Measurements from ENCODE around the gene LRWD1. TPM values are rescaled to one million over a fixed set of nuclear protein-coding genes. Genes with fewer than 3 reads are reported as not detected.
"Not testable (repeated sequence)": the region's sequence is repeated elsewhere in the genome, so short reads cannot be mapped to it uniquely, and the experiment has no call there.

Gene LRWD1
- polyA plus RNA-seq, 1 donor from 2014 or later, result 13.4 TPM

DNA sequence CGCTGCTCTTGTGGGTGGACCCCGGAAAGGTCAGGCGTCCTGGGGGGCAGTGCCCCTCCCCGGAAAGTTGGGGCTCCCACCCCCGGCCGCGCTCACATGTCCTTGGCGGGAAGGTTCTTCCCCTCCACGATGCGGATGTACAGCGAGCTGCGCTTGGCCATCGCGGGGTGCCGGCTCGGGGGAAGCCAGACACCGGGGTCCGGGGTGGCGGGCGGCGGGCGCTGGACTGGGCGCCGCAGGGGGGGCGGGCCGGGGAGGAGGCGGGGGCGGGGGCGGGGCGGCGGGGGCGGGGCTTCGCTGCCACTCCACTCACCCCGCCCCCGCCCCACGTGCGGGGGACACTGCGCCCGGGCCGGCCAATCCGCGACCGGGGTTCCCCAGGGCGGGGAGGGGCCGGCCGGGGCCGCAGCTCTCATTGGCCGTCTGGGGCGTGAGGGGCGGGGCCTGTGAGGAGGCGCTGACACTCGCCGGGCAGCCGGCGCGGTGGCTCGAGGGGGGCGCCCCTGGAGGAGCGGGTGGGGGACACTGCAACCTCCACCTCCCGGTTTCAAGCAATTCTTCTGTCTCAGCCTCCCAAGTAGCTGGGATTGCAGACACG is 52.9 kb downstream of the LRWD1 start, which contains the start of gene RASA4B:
Gene RASA4B (minus strand): TSS at position 228 of the 598 bp plus-strand sequence. CDS start 67 bp downstream, at position 161.
- not testable (repeated sequence) for H3K27ac Mint-ChIP-seq, H3K4me3 Mint-ChIP-seq

GRCh38 chr7:102520797-102521196 is 56.0 kb downstream of the LRWD1 start:
- not testable (repeated sequence) for H3K4me1 Mint-ChIP-seq, H3K4me3 Mint-ChIP-seq, H3K36me3 Mint-ChIP-seq, H3K27ac Mint-ChIP-seq, H3K27me3 Mint-ChIP-seq, H3K9me3 Mint-ChIP-seq

More for the DNA sequence above, 52.9 kb downstream of the LRWD1 start, which contains the start of gene RASA4B:
- H3K27me3 Mint-ChIP-seq, H3K4me1 Mint-ChIP-seq, H3K9me3 Mint-ChIP-seq, H3K36me3 Mint-ChIP-seq: not testable (repeated sequence)

Other genes starting within 250 kb of the LRWD1 start
- gene SH2B2, start 178.1 kb upstream of the LRWD1 start, polyA plus RNA-seq, result 64.5 TPM
- gene SPDYE6, start 108.5 kb upstream of the LRWD1 start, polyA plus RNA-seq, result 0.36 TPM
- 35.1 TPM for gene PRKRIP1, start 68.6 kb upstream of the LRWD1 start, polyA plus RNA-seq
- 290 TPM for gene ORAI2, start 31.4 kb upstream of the LRWD1 start, polyA plus RNA-seq
- gene ALKBH4, start 121 bp upstream of the LRWD1 start, polyA plus RNA-seq, result 18.1 TPM
- gene POLR2J, start 13.9 kb downstream of the LRWD1 start, polyA plus RNA-seq, result 111 TPM
- gene RASA4B, start 52.8 kb downstream of the LRWD1 start, polyA plus RNA-seq, result 7.4 TPM
- 3.9 TPM for gene UPK3BL2, start 78.7 kb downstream of the LRWD1 start, polyA plus RNA-seq
- 1.2 TPM for gene SPDYE2, start 86.2 kb downstream of the LRWD1 start, polyA plus RNA-seq
- gene POLR2J3, start 107.6 kb downstream of the LRWD1 start, polyA plus RNA-seq, result 44.1 TPM
- 20.1 TPM for gene RASA4, start 151.8 kb downstream of the LRWD1 start, polyA plus RNA-seq
- 32.3 TPM for gene UPK3BL1, start 177.8 kb downstream of the LRWD1 start, polyA plus RNA-seq
- not detected for gene SPDYE2B, start 185.3 kb downstream of the LRWD1 start, polyA plus RNA-seq
- gene POLR2J2, start 206.7 kb downstream of the LRWD1 start, polyA plus RNA-seq, result 3.3 TPM

All from IgD-negative memory B cell (primary cell).